ENCODE data around the gene AFF1. TPM values are rescaled to one million over a fixed set of nuclear protein-coding genes. Genes with fewer than 3 reads are reported as not detected.

The AFF1 gene
- total and polyA plus RNA-seq, 2 of the 4 experiments (the other 2 are of a cell fraction) = 7.0 to 9.6 TPM

GRCh38 chr4:87165892-87166291 is 231.1 kb downstream of the AFF1 start:
- H3K27me3 ChIP-seq (ENCODE audit: control insufficient read depth, insufficient read depth, low read length) = no peaks in the 10 kb centered on the region
- ATAC-seq (ENCODE audit: low read depth) (no peak), DNase-seq (no peak)
- H3K14ac ChIP-seq (replicated peaks; ENCODE audit: low read depth, low read length) = no peak overlapping the region
- H3K4me3 ChIP-seq (ENCODE audit: insufficient read depth, low read depth, low read length) = no peak overlapping the region
- no peak overlapping the region for H3K18ac ChIP-seq (ENCODE audit: low read depth, low read length)
- no TSS peak for BruUV-seq (replicated peaks)
- no peaks in the 10 kb centered on the region for H3K9me1 ChIP-seq (ENCODE audit: insufficient read depth, low read length)
- H3K27ac ChIP-seq (ENCODE audit: insufficient read depth, low read length) = no peak overlapping the region
- H2BK20ac ChIP-seq (ENCODE audit: low read depth, low read length) = no peak overlapping the region
- dilution Hi-C loops (cut with HindIII; ENCODE audit: low sequenced_read_pairs, unreplicated experiment) = no loop called here
- no peak overlapping the region for H3K23ac ChIP-seq (ENCODE audit: low read depth, low read length)
- H4K8ac ChIP-seq (ENCODE audit: low read depth in 2 of 2, low read length in 2 of 2) = no peak overlapping the region
- no CpG with 5 or more reads among the region's 1 CpG for WGBS, 2 experiments (ENCODE audit: extremely low coverage in 2 of 2, insufficient read length in 1 of 2)
- no peak overlapping the region for H2AFZ ChIP-seq (replicated peaks; ENCODE audit: low read length, poor library complexity)
- H3K4me2 ChIP-seq (ENCODE audit: low read depth, low read length) = no peak overlapping the region
- in situ Hi-C loops (cut with MboI; ENCODE audit: low sequenced_read_pairs) = loop anchor here (10.0 kb wide), 1 partner anchor 289 kb away; no protein-coding TSS in a partner anchor
- no peak overlapping the region for H2BK5ac ChIP-seq (ENCODE audit: low read depth, low read length, poor library complexity, severe bottlenecking)
- H3K4ac ChIP-seq (ENCODE audit: low read depth, low read length) = no peak overlapping the region
- no peak overlapping the region for H2AK5ac ChIP-seq (ENCODE audit: low read depth, low read length)
- no peak overlapping the region for H2BK15ac ChIP-seq (ENCODE audit: low read depth, low read length)
- no peaks in the 10 kb centered on the region for H4K20me1 ChIP-seq (ENCODE audit: insufficient read depth, low read length)
- H3K4me1 ChIP-seq (ENCODE audit: control insufficient read depth, insufficient read depth, low read length) = peaks cover 2% of the 10 kb centered on the region; the same call in 1 of the 2 replicates
- intact Hi-C loops (cut with micrococcal nuclease) = no loop called here
- TF ChIP-seq RFX5 (IDR thresholded peaks at IDR 0.05; ENCODE audit: low read depth, low read length) (no peak), MXI1 (IDR thresholded peaks at IDR 0.05; ENCODE audit: borderline replicate concordance, low read depth, low read length) (no peak), CTCF (conservative IDR thresholded peaks at IDR 0.05; ENCODE audit: low read depth, low read length) (no peak), SMC3 (IDR thresholded peaks at IDR 0.05; ENCODE audit: low read depth, low read length) (no peak), NFE2L2 (IDR thresholded peaks at IDR 0.05; ENCODE audit: low read depth, low read length) (no peak), FOS (IDR thresholded peaks at IDR 0.05; ENCODE audit: low read depth, low read length) (no peak), ELK1 (IDR thresholded peaks at IDR 0.05; ENCODE audit: borderline replicate concordance, low read depth, low read length) (no peak), BHLHE40 (IDR thresholded peaks at IDR 0.05; ENCODE audit: low read depth, low read length) (no peak), POLR2A (IDR thresholded peaks at IDR 0.05; ENCODE audit: low read depth, low read length) (no peak), RCOR1 (IDR thresholded peaks at IDR 0.05; ENCODE audit: insufficient replicate concordance, low read length) (no peak), CEBPB (IDR thresholded peaks at IDR 0.05; ENCODE audit: low read depth, low read length) (no peak), USF2 (IDR thresholded peaks at IDR 0.05; ENCODE audit: low read depth, low read length) (no peak), RAD21 (IDR thresholded peaks at IDR 0.05; ENCODE audit: low read length) (no peak), MAFK (IDR thresholded peaks at IDR 0.05; ENCODE audit: low read depth, low read length) (no peak), MAZ (IDR thresholded peaks at IDR 0.05; ENCODE audit: borderline replicate concordance, low read depth, low read length) (no peak), CHD1 (IDR thresholded peaks at IDR 0.05; ENCODE audit: low read depth, low read length) (no peak)
- no peak overlapping the region for H2AK9ac ChIP-seq (replicated peaks; ENCODE audit: low read depth, low read length, poor library complexity)
- no peak overlapping the region for H4K91ac ChIP-seq (ENCODE audit: insufficient read depth, low read depth, low read length)
- ChIA-PET POLR2A (ENCODE audit: unreplicated experiment) (no interaction called here), CTCF (no interaction called here)
- H3K9me3 ChIP-seq (ENCODE audit: control insufficient read depth, insufficient read depth, low read length) = no peaks in the 10 kb centered on the region
- no peak overlapping the region for H4K5ac ChIP-seq (ENCODE audit: low read depth, low read length)
- peaks cover 10% of the 10 kb centered on the region for H3K36me3 ChIP-seq (ENCODE audit: control insufficient read depth, insufficient read depth, low read length)
- no peaks in the 10 kb centered on the region for H3K79me1 ChIP-seq (ENCODE audit: low read depth in 1 of 2, low read length in 2 of 2)
- no peak overlapping the region for H3K9ac ChIP-seq (ENCODE audit: low read depth, low read length)
- no peak overlapping the region for H2BK120ac ChIP-seq (ENCODE audit: low read depth, low read length)
- H3K56ac ChIP-seq (ENCODE audit: extremely low read depth, insufficient read depth, low read length) = no peak overlapping the region

Data from IMR-90 (cell line).